ENCODE data around the gene PRAC2.

GRCh38 chr17:48719642-48720265 lies 3.2 kb upstream of the PRAC2 start:
- TF ChIP-seq POLR2A (IDR thresholded peaks at IDR 0.05) (no peak), CTCF (IDR thresholded peaks at IDR 0.05) (no peak)
